Kidney epithelial cell (primary cell): ENCODE measurements around the gene CLUH. TPM values are rescaled to one million over a fixed set of nuclear protein-coding genes. Genes with fewer than 3 reads are reported as not detected.

Source experiments
- DNase-seq: peaks from one replicate; pipeline ENCODE4 v3.0.0-alpha.2; 2010; ENCODE audit warnings: low read depth
- H3K27me3 ChIP-seq: 2 replicates; pipeline ENCODE4 v1.6.0; 2011; ENCODE audit warnings: low read length; ENCODE audit not compliant: control insufficient read depth, insufficient read depth
- H3K36me3 ChIP-seq: 2 replicates; pipeline ENCODE4 v1.5.1; 2011; ENCODE audit warnings: low read length; ENCODE audit not compliant: control insufficient read depth, insufficient read depth
- H3K4me3 ChIP-seq: 2 replicates; pipeline ENCODE4 v1.5.1; 2011; ENCODE audit warnings: low read depth, mild to moderate bottlenecking, control low read depth, low read length
- CTCF ChIP-seq: IDR thresholded peaks from 2 replicates; pipeline ENCODE4 v1.5.1; 2011; ENCODE audit warnings: mild to moderate bottlenecking, moderate library complexity, low read length, control low read depth, inconsistent platforms; ENCODE audit not compliant: insufficient read depth, poor library complexity, severe bottlenecking
- total RNA-seq: library from RNA; depleted of rRNA; stranded (reverse); fragments of >200 nt; gene quantifications from 2 replicates; pipeline ENCODE4 v1.2.3, GENCODE V29; 2015

Gene CLUH
- total RNA-seq, 1 donor from 2014 or later: 64.4 TPM

GRCh38 chr17:2695961-2696760 lies 15.4 kb downstream of the CLUH start:
- Histone ChIP-seq H3K4me3 (no peak overlapping the region), H3K36me3 (no peaks in the 10 kb centered on the region), H3K27me3 (no peaks in the 10 kb centered on the region)
- no peak for TF ChIP-seq CTCF
- no peak for DNase-seq

GRCh38 chr17:2695243-2695960 lies 16.2 kb downstream of the CLUH start:
- H3K4me3 ChIP-seq: no peak overlapping the region
- no peak for TF ChIP-seq CTCF
- DNase-seq: no peak
- no peaks in the 10 kb centered on the region for H3K27me3 ChIP-seq
- no peaks in the 10 kb centered on the region for H3K36me3 ChIP-seq

- no peaks in the 10 kb centered on the region for H3K27me3 ChIP-seq
- DNase-seq: no peak
- TF ChIP-seq CTCF: no peak
- H3K4me3 ChIP-seq: no peak overlapping the region
- no peaks in the 10 kb centered on the region for H3K36me3 ChIP-seq
These were observed 17.0 kb downstream of the CLUH start for GRCh38 chr17:2694381-2695242.

GRCh38 chr17:2693561-2694380 lies 17.8 kb downstream of the CLUH start:
- DNase-seq: no peak
- no peaks in the 10 kb centered on the region for H3K36me3 ChIP-seq
- TF ChIP-seq CTCF: no peak
- H3K4me3 ChIP-seq: no peak overlapping the region
- H3K27me3 ChIP-seq: no peaks in the 10 kb centered on the region

- Histone ChIP-seq H3K4me3 (no peak overlapping the region), H3K27me3 (no peaks in the 10 kb centered on the region), H3K36me3 (no peaks in the 10 kb centered on the region)
- DNase-seq: no peak
- no peak for TF ChIP-seq CTCF
These were observed 18.8 kb downstream of the CLUH start for GRCh38 chr17:2692781-2693135.
